ENCODE measurements around the gene ORM1. TPM values are rescaled to one million over a fixed set of nuclear protein-coding genes. Genes with fewer than 3 reads are reported as not detected.

The ORM1 gene
- total and polyA plus RNA-seq, 2 of the 8 experiments (the other 6 are each of a cell fraction or from before 2014, with no cell fraction given), result 0.32 TPM; not detected in 1

DNA sequence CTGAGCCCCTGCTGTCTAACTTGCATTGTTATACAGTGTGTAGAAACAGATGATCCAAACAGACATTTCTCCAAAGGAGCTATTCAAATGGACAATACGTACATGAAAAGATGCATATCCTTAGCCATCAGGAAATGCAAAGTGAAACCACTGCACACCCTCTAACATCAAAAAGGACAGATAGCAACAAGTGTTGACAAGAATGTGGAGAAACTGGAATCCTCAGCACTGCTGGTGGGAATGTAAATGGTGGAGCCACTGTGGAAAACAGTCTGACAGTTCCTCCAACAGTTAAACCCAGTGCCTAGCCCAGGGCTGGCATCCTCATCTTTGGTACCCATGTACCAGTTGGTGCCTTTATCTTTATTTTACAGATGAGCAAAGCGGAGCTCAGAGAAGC, 15.3 kb downstream of the ORM1 start:
- H3K4me2 ChIP-seq (ENCODE audit: insufficient read depth in 1 of 2, low read depth in 2 of 2, low read length in 2 of 2), result no peak overlapping the region
- 81% methylated on average over 2 of the region's 2 CpGs; no CpG with 5 or more reads in 1 of the 2 experiments for WGBS, 2 experiments (ENCODE audit: extremely low coverage in 1 of 2, insufficient coverage in 1 of 2, insufficient read length in 1 of 2, insufficient replicate concordance in 2 of 2, low coverage in 1 of 2, low lambda C conversion rate in 2 of 2, missing lambda C conversion rate in 1 of 2)
- no peak overlapping the region for H3K4ac ChIP-seq (replicated peaks; ENCODE audit: insufficient read length, low read depth, low read length)
- H3K18ac ChIP-seq (ENCODE audit: extremely low read depth, low read length), result no peak overlapping the region
- H2BK12ac ChIP-seq (ENCODE audit: low read depth, low read length), result no peak overlapping the region
- no peak overlapping the region for H4K91ac ChIP-seq (replicated peaks; ENCODE audit: insufficient read length, low read length)
- no peak overlapping the region for H4K5ac ChIP-seq (ENCODE audit: insufficient read length, low read depth, low read length)
- H3K23me2 ChIP-seq (ENCODE audit: low read depth, low read length), result no peaks in the 10 kb centered on the region
- H3K56ac ChIP-seq (replicated peaks; ENCODE audit: insufficient read length, low read depth, low read length), result no peak overlapping the region
- no peak overlapping the region for H3K14ac ChIP-seq (ENCODE audit: insufficient read length)
- H3K4me1 ChIP-seq (replicated peaks in 1 of 4; ENCODE audit: control insufficient read depth in 3 of 4, insufficient read depth in 4 of 4, low read length in 3 of 4), result no peaks in the 10 kb centered on the region
- no peak overlapping the region for H3K23ac ChIP-seq (ENCODE audit: insufficient read length)
- peaks cover 0 to 2% of the 10 kb centered on the region in 2 experiments for H4K20me1 ChIP-seq (replicated peaks in 1 of 2; ENCODE audit: control insufficient read depth in 1 of 2, insufficient read depth in 2 of 2, low read length in 2 of 2)
- H2AK5ac ChIP-seq (ENCODE audit: low read depth, low read length), result no peak overlapping the region
- FAIRE-seq (no peak), DNase-seq (ENCODE audit: low read depth in 1 of 2, low spot score in 2 of 2) (no peak)
- H2BK20ac ChIP-seq (ENCODE audit: low read length), result no peak overlapping the region
- H2BK15ac ChIP-seq (ENCODE audit: low read length), result no peak overlapping the region
- no peaks in the 10 kb centered on the region for H3K27me3 ChIP-seq (replicated peaks in 1 of 4; ENCODE audit: control insufficient read depth in 3 of 4, extremely low read depth in 1 of 4, insufficient read depth in 3 of 4, low read length in 3 of 4)
- H3K9me3 ChIP-seq (ENCODE audit: insufficient read depth in 2 of 2, low read depth in 1 of 2, low read length in 1 of 2), result no peaks in the 10 kb centered on the region
- H2AFZ ChIP-seq (ENCODE audit: low read length), result no peak overlapping the region
- CTCF ChIA-PET (ENCODE audit: partially characterized antibody), result interaction anchor here (0.6 to 3.4 kb wide), 20 partner anchors 12 to 343 kb away, joined by 3 to 21 read pairs (median 4); no protein-coding TSS in a partner anchor
- POLR2A ChIA-PET (ENCODE audit: partially characterized antibody), result interaction anchor here (0.5 to 2.9 kb wide), 3 partner anchors 10 to 58 kb away, joined by 3 to 9 read pairs (median 6); no protein-coding TSS in a partner anchor
- H3K9ac ChIP-seq (replicated peaks in 1 of 4; ENCODE audit: extremely low read depth in 1 of 4, low read depth in 3 of 4, low read length in 3 of 4), result no peak overlapping the region
- H3K36me3 ChIP-seq (ENCODE audit: control insufficient read depth in 2 of 4, insufficient read depth in 4 of 4, low read length in 3 of 4), result peaks cover 10 to 41% (median 27%) of the 10 kb centered on the region in 4 experiments
- no peak overlapping the region for H3K4me3 ChIP-seq (ENCODE audit: extremely low read depth in 1 of 4, insufficient read depth in 2 of 4, low read depth in 3 of 4, low read length in 4 of 4)
- H3K79me1 ChIP-seq (ENCODE audit: low read depth, low read length), result no peaks in the 10 kb centered on the region
- H3K27ac ChIP-seq (ENCODE audit: low read depth, low read length), result no peak overlapping the region
- H2BK120ac ChIP-seq (replicated peaks; ENCODE audit: low read depth, low read length), result no peak overlapping the region
- no peaks in the 10 kb centered on the region for H3K79me2 ChIP-seq (ENCODE audit: control insufficient read depth in 1 of 2, insufficient read depth in 2 of 2, low read length in 2 of 2)
- H2BK5ac ChIP-seq (ENCODE audit: low read depth, low read length), result no peak overlapping the region
- no peak overlapping the region for H4K8ac ChIP-seq (ENCODE audit: extremely low read depth, insufficient read depth, low read length)
- TF ChIP-seq, protein P1, sequence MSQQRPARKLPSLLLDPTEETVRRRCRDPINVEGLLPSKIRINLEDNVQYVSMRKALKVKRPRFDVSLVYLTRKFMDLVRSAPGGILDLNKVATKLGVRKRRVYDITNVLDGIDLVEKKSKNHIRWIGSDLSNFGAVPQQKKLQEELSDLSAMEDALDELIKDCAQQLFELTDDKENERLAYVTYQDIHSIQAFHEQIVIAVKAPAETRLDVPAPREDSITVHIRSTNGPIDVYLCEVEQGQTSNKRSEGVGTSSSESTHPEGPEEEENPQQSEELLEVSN (IDR thresholded peaks at IDR 0.05), result no peak
- TF ChIP-seq TCF12 (IDR thresholded peaks at IDR 0.05; ENCODE audit: low read depth, low read length) (no peak), BACH1 (IDR thresholded peaks at IDR 0.05; ENCODE audit: low read length) (no peak), RAD21 (IDR thresholded peaks at IDR 0.05 in 1 of 2, conservative IDR thresholded peaks at IDR 0.05 in 1 of 2; ENCODE audit: low read depth in 2 of 2, low read length in 2 of 2) (no peak), GABPA (IDR thresholded peaks at IDR 0.05; ENCODE audit: borderline replicate concordance, insufficient read depth, low read length) (no peak), POLR2AphosphoS5 (IDR thresholded peaks at IDR 0.05; ENCODE audit: low read depth, low read length) (no peak), PHF8 (conservative IDR thresholded peaks at IDR 0.05; ENCODE audit: low read depth, low read length) (no peak), ASH2L (IDR thresholded peaks at IDR 0.05; ENCODE audit: low read length) (no peak), CTBP2 (IDR thresholded peaks at IDR 0.05; ENCODE audit: borderline replicate concordance, insufficient read depth, insufficient read length, low read length) (no peak), RBBP5 (IDR thresholded peaks at IDR 0.05; ENCODE audit: borderline replicate concordance, low read depth, low read length) (no peak), TBP (IDR thresholded peaks at IDR 0.05; ENCODE audit: low read depth, low read length) (no peak)
- TF ChIP-seq, protein P2, sequence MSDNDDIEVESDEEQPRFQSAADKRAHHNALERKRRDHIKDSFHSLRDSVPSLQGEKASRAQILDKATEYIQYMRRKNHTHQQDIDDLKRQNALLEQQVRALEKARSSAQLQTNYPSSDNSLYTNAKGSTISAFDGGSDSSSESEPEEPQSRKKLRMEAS (IDR thresholded peaks at IDR 0.05), result no peak

Data from H1 (cell line).